ENCODE data around the gene SOBP.

GRCh38 chr6:107458672-107459282 lies 31.1 kb upstream of the SOBP start:
- TF ChIP-seq SUZ12 (IDR thresholded peaks at IDR 0.05; ENCODE audit: extremely low read depth, insufficient read depth, insufficient read length) (no peak), YY1 (IDR thresholded peaks at IDR 0.05; ENCODE audit: insufficient read depth, insufficient read length) (no peak)
